ENCODE results near the gene AP3S2. TPM values are rescaled to one million over a fixed set of nuclear protein-coding genes. Genes with fewer than 3 reads are reported as not detected.

AP3S2 gene
- total and polyA plus RNA-seq, 10 donors, result 5.4 to 54.9 (median 33.8) TPM

DNA sequence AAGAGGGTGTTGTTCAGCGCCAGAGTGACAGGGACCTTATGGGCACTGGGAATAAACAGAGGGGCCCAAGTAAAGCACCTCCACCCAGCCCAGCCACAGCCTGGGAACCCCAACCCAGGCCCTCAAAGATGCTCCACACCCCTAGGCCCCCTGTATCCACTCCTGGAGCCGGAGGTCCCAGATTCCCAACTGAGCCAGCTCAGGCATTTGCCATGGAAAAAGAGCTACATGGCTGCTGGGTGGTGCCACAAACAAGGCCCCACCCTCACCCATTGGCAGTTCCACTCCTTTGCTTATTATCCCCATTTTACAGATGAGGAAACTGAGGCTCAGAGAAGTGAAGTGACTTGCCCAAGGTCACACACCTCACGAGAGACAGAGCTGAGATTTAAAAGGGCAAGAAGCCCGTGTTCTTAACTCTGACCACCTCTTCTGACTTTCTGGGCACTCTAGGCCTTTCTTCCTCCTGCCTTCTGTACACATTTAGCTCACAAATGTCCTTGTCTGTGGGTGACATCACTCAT is 96.1 kb downstream of the AP3S2 start:
- WGBS, 5 donors, result 76 to 94% (median 88%) methylated on average over 4 of the region's 4 CpGs
- H3K4me3 ChIP-seq, result no peak overlapping the region
- DNase-seq, result peak; percentile 34
- intact Hi-C loops (cut with DNase I; ENCODE audit: low total_unique reads), result no loop called here
- peaks cover 0 to 8% (median 6%) of the 10 kb centered on the region in 8 donors for H3K9me3 ChIP-seq
- peaks cover 0 to 4% (median 0%) of the 10 kb centered on the region in 6 donors for H3K4me1 ChIP-seq
- H3K27ac ChIP-seq, result no peak overlapping the region
- H3K27me3 ChIP-seq (replicated peaks in 1 of 7), result peaks cover 0 to 14% (median 0%) of the 10 kb centered on the region in 7 donors
- TF ChIP-seq, protein P1, sequence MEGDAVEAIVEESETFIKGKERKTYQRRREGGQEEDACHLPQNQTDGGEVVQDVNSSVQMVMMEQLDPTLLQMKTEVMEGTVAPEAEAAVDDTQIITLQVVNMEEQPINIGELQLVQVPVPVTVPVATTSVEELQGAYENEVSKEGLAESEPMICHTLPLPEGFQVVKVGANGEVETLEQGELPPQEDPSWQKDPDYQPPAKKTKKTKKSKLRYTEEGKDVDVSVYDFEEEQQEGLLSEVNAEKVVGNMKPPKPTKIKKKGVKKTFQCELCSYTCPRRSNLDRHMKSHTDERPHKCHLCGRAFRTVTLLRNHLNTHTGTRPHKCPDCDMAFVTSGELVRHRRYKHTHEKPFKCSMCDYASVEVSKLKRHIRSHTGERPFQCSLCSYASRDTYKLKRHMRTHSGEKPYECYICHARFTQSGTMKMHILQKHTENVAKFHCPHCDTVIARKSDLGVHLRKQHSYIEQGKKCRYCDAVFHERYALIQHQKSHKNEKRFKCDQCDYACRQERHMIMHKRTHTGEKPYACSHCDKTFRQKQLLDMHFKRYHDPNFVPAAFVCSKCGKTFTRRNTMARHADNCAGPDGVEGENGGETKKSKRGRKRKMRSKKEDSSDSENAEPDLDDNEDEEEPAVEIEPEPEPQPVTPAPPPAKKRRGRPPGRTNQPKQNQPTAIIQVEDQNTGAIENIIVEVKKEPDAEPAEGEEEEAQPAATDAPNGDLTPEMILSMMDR (IDR thresholded peaks at IDR 0.05 in 8 of 11, conservative IDR thresholded peaks at IDR 0.05 in 3 of 11), result no peak
- TF ChIP-seq POLR2A (IDR thresholded peaks at IDR 0.05), result no peak
- TF ChIP-seq POLR2AphosphoS5 (IDR thresholded peaks at IDR 0.05), result no peak
- peaks cover 0 to 84% (median under 1%) of the 10 kb centered on the region in 6 donors for H3K36me3 ChIP-seq

DNA sequence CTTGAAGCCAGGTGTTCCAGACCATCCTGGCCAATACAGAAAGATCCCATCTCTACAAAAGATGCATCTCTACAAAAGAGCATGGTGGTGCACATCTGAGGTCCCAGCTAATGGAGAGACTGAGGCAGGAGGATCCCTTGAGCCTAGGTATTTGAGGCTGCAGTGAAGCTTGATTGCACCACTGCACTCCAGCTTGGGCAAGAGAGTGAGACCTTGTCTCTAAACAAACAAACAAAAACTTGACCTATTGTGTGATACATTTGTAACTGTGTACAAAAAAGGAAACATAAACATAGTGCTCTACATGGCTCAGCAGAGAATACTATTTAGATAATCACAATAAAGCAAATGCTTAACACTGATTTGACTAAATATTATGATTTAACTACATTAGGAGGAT is 97.8 kb downstream of the AP3S2 start:
- no peak overlapping the region for H3K27ac ChIP-seq
- peaks cover 0 to 8% (median 6%) of the 10 kb centered on the region in 8 donors for H3K9me3 ChIP-seq
- TF ChIP-seq, protein P1 (IDR thresholded peaks at IDR 0.05 in 8 of 11, conservative IDR thresholded peaks at IDR 0.05 in 3 of 11), result no peak
- TF ChIP-seq POLR2AphosphoS5 (IDR thresholded peaks at IDR 0.05) (no peak), POLR2A (IDR thresholded peaks at IDR 0.05) (no peak)
- H3K4me1 ChIP-seq, result no peaks in the 10 kb centered on the region
- H3K27me3 ChIP-seq (replicated peaks in 1 of 7), result no peaks in the 10 kb centered on the region
- H3K4me3 ChIP-seq, result no peak overlapping the region
- intact Hi-C loops (cut with DNase I; ENCODE audit: low total_unique reads), result no loop called here
- peak; percentile 4 for DNase-seq
- H3K36me3 ChIP-seq, result peaks cover 0 to 84% (median 2%) of the 10 kb centered on the region in 6 donors

DNA sequence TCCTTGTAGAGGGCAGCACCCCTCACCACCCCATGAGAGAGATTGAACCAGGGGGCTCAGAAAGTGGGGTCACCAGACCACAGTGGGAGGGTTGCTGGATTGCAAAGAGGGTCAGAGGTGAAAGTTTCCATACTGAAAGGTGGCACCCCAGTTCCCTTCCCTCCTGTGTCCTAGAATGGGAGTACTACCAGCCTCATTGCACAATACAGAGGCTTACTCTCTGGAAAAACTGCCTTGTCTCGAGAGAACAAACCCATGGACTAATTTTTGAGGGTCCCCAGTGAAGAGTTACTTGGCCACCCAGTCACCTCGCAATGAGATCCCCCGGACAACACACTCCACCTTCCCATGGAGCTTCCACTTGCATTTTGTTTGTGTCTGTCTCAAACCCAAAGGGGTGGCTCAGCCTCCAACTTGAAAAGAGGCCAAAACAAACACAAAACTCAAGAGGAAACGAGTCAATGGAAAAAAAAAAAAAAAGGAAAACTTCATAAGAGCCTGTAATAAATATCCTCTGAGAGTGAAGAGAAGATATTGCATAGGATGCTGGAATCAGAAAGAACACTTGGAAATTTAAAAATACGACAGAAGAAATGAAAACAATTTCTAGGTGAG is 99.1 kb downstream of the AP3S2 start:
- Histone ChIP-seq H3K9me3 (peaks cover 0 to 8% (median 6%) of the 10 kb centered on the region in 8 donors), H3K27me3 (replicated peaks in 1 of 7) (no peaks in the 10 kb centered on the region), H3K27ac (no peak overlapping the region), H3K36me3 (peaks cover 0 to 84% (median 2%) of the 10 kb centered on the region in 6 donors), H3K4me1 (no peaks in the 10 kb centered on the region), H3K4me3 (no peak overlapping the region)
- peak; percentile 2 for DNase-seq
- WGBS, 5 donors, result 43 to 64% (median 49%) methylated on average over 5 of the region's 5 CpGs
- intact Hi-C loops (cut with DNase I; ENCODE audit: low total_unique reads), result no loop called here
- TF ChIP-seq POLR2AphosphoS5 (IDR thresholded peaks at IDR 0.05) (no peak), POLR2A (IDR thresholded peaks at IDR 0.05) (no peak)
- TF ChIP-seq, protein P1 (IDR thresholded peaks at IDR 0.05 in 8 of 11, conservative IDR thresholded peaks at IDR 0.05 in 3 of 11), result no peak

DNA sequence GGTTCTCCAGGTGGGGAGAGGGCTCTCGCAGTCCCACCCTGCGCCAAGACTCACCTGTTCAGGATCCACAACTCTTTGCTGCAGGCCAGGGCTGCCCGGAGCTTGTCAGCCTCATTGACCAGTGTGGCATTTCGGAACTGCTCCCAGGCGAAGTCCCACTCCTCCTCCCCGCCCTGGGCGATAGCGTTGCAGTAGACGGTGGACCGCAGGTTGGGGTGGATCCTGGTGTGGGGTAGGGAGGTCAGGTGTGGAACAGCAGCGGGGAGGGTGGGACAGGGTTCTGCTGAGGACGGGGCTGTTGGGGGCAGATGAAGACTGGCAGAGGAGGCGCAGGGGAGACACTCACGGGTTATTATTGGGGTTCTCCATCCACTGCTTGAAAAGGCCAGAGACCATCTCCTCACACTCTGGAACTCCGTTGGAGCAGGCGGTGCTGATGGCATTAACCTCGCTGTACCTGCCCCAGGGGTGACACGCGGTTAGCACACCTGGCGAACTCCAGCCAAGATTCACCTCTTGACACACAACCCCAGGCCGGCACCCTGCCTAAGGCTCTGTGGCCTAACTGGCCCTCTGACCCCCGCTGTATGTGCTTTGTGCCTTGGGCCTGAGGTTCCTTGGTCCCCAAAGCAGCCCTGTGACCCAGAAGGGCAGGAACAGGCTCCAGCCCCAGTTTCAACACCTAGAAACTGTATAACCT is 101.5 kb downstream of the AP3S2 start:
- peak; percentile 54 for DNase-seq
- WGBS, 5 donors, result 89 to 98% (median 97%) methylated on average over 17 to 22 of the region's 22 CpGs
- no peaks in the 10 kb centered on the region for H3K4me1 ChIP-seq
- peaks cover 0 to 83% (median 2%) of the 10 kb centered on the region in 6 donors for H3K36me3 ChIP-seq
- no peak overlapping the region for H3K4me3 ChIP-seq
- TF ChIP-seq, protein P1 (IDR thresholded peaks at IDR 0.05 in 8 of 11, conservative IDR thresholded peaks at IDR 0.05 in 3 of 11), result no peak
- TF ChIP-seq POLR2A (IDR thresholded peaks at IDR 0.05) (no peak), POLR2AphosphoS5 (IDR thresholded peaks at IDR 0.05) (peak in 1 of 3 donors; percentile 40)
- peaks cover 0 to 21% (median 18%) of the 10 kb centered on the region in 8 donors for H3K9me3 ChIP-seq
- intact Hi-C loops (cut with DNase I; ENCODE audit: low total_unique reads), result no loop called here
- H3K27ac ChIP-seq, result no peak overlapping the region
- H3K27me3 ChIP-seq (replicated peaks in 1 of 7), result no peaks in the 10 kb centered on the region

All from spleen (tissue), 11 donors.